ENCODE results near the gene PTH1R.

- TF ChIP-seq FOXM1 (IDR thresholded peaks at IDR 0.05; ENCODE audit: borderline replicate concordance): no peak
- TF ChIP-seq, protein P1, sequence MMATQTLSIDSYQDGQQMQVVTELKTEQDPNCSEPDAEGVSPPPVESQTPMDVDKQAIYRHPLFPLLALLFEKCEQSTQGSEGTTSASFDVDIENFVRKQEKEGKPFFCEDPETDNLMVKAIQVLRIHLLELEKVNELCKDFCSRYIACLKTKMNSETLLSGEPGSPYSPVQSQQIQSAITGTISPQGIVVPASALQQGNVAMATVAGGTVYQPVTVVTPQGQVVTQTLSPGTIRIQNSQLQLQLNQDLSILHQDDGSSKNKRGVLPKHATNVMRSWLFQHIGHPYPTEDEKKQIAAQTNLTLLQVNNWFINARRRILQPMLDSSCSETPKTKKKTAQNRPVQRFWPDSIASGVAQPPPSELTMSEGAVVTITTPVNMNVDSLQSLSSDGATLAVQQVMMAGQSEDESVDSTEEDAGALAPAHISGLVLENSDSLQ (IDR thresholded peaks at IDR 0.05): no peak
- no peak for TF ChIP-seq SP1 (IDR thresholded peaks at IDR 0.05)
- TF ChIP-seq SUZ12 (IDR thresholded peaks at IDR 0.05): no peak
- no peak for TF ChIP-seq HDGF (IDR thresholded peaks at IDR 0.05; ENCODE audit: borderline replicate concordance)
- no peak for TF ChIP-seq FOXA1 (IDR thresholded peaks at IDR 0.05)
- TF ChIP-seq TARDBP (IDR thresholded peaks at IDR 0.05): no peak
- TF ChIP-seq BHLHE40 (IDR thresholded peaks at IDR 0.05; ENCODE audit: borderline replicate concordance): no peak
Observed at GRCh38 chr3:46913644-46914043, 36.1 kb downstream of the PTH1R start.
